Measurements from ENCODE around the gene SYP.

Gene SYP

DNA sequence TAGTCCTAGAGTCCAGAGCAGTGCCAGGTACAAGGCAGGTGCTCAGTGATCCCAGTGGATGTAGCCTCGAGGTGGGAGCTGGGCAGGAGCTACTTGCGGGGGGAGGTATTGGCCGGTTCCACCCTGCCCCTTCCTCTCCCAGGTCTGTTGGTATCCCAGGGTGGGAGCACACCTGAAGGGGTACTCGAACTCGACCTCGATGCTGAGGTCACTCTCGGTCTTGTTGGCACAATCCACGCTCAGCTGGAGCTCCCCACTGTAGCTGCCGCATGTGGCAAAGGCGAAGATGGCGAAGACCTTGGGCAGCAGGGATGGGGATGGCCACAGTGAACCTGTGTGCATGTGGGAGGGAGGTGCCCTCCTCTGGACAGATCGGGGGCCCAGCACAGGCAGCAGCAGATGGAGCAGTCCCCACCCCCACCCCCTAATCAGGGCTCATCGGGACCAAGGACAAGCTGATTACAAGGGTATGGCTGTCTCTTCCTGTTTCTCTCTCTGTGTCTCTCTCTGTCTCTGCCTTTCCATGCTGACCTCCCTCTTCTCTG lies 2.4 kb downstream of the SYP start:
- Histone ChIP-seq H3K79me2 (ENCODE audit: insufficient read depth, low read length) (no peaks in the 10 kb centered on the region), H3K36me3 (ENCODE audit: low read length) (no peaks in the 10 kb centered on the region), H3K9me3 (ENCODE audit: insufficient read depth, low read length) (no peaks in the 10 kb centered on the region), H2AFZ (ENCODE audit: low read depth, low read length, severe bottlenecking) (no peak overlapping the region), H3K9ac (ENCODE audit: low read length) (no peak overlapping the region), H3K4me2 (ENCODE audit: low read depth, low read length, poor library complexity, severe bottlenecking) (no peak overlapping the region), H3K27me3 (ENCODE audit: low read length) (no peaks in the 10 kb centered on the region), H3K4me3 (ENCODE audit: insufficient read depth, low read length, poor library complexity, severe bottlenecking) (no peak overlapping the region), H3K9me2 (replicated peaks; ENCODE audit: insufficient read depth, low read length) (no peaks in the 10 kb centered on the region), H3K27ac (ENCODE audit: low read depth, low read length) (no peak overlapping the region), H3F3A (ENCODE audit: insufficient read depth) (no peaks in the 10 kb centered on the region), H4K20me1 (ENCODE audit: low read depth, low read length) (no peaks in the 10 kb centered on the region)
- TF ChIP-seq, protein P1, sequence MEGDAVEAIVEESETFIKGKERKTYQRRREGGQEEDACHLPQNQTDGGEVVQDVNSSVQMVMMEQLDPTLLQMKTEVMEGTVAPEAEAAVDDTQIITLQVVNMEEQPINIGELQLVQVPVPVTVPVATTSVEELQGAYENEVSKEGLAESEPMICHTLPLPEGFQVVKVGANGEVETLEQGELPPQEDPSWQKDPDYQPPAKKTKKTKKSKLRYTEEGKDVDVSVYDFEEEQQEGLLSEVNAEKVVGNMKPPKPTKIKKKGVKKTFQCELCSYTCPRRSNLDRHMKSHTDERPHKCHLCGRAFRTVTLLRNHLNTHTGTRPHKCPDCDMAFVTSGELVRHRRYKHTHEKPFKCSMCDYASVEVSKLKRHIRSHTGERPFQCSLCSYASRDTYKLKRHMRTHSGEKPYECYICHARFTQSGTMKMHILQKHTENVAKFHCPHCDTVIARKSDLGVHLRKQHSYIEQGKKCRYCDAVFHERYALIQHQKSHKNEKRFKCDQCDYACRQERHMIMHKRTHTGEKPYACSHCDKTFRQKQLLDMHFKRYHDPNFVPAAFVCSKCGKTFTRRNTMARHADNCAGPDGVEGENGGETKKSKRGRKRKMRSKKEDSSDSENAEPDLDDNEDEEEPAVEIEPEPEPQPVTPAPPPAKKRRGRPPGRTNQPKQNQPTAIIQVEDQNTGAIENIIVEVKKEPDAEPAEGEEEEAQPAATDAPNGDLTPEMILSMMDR (IDR thresholded peaks at IDR 0.05; ENCODE audit: insufficient read depth, low read length, poor library complexity, severe bottlenecking), result no peak
- no peak for TF ChIP-seq EZH2phosphoT487 (conservative IDR thresholded peaks at IDR 0.05; ENCODE audit: low read length)

DNA sequence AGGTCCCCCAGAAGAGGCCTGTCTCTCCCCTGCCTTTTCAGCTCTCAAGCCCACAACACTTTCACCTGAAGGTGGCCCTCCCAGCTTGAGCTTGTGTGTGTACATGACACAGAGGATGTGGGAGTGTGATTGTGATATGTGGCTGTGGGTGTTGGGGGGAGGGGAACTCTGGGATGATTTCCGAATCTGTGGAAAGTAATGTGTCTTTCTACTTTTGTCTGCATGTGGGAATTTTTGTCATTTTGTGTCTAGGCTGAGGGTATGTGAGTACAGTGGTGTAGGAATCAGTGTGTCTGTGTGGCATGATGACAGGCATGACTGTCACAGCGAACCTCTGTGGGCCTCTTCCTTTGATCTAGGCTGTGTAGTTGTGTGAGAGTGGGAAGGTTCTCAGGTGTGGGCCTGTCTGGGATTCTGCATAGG lies 6.4 kb downstream of the SYP start:
- Histone ChIP-seq H2AFZ (ENCODE audit: low read depth, low read length, severe bottlenecking) (no peak overlapping the region), H3K79me2 (ENCODE audit: insufficient read depth, low read length) (no peaks in the 10 kb centered on the region), H3F3A (ENCODE audit: insufficient read depth) (peaks cover 9% of the 10 kb centered on the region; the same call in 1 of the 2 replicates), H3K36me3 (ENCODE audit: low read length) (no peaks in the 10 kb centered on the region), H3K4me2 (ENCODE audit: low read depth, low read length, poor library complexity, severe bottlenecking) (no peak overlapping the region), H4K20me1 (ENCODE audit: low read depth, low read length) (no peaks in the 10 kb centered on the region), H3K9me3 (ENCODE audit: insufficient read depth, low read length) (no peaks in the 10 kb centered on the region), H3K4me3 (ENCODE audit: insufficient read depth, low read length, poor library complexity, severe bottlenecking) (no peak overlapping the region), H3K27me3 (ENCODE audit: low read length) (no peaks in the 10 kb centered on the region), H3K27ac (ENCODE audit: low read depth, low read length) (no peak overlapping the region), H3K9ac (ENCODE audit: low read length) (no peak overlapping the region), H3K9me2 (replicated peaks; ENCODE audit: insufficient read depth, low read length) (no peaks in the 10 kb centered on the region)
- TF ChIP-seq EZH2phosphoT487 (conservative IDR thresholded peaks at IDR 0.05; ENCODE audit: low read length), result no peak
- TF ChIP-seq, protein P1 (IDR thresholded peaks at IDR 0.05; ENCODE audit: insufficient read depth, low read length, poor library complexity, severe bottlenecking), result no peak

DNA sequence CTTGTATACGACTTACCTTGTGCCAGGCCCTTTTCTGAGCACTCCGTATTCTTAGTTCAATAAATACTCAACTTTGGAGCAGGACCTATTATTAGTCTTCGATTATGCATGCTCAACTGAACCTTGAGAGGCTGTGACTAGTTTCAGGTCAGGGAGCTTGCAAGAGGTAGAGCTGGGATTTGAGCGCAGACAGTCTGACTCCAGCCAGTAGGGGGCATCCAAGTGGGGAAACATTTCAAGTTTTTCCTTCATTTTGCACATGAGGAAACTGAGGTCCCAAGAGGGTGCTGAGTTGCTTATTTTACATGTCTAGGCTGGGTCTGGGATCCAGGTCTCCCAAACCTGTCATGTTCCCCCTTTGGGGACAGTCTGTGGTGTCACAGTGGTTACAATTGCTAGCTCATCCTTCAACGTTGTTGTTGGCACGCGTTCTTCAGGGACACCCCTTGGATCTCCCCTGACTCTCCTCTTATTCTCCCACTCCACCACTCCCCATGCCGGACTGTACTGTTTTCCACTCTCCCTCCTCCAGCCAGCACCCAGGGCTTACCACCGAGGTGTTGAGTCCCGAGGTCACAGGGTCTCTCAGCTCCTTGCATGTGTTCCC lies 7.2 kb downstream of the SYP start:
- Histone ChIP-seq H3K27ac (ENCODE audit: low read depth, low read length) (no peak overlapping the region), H4K20me1 (ENCODE audit: low read depth, low read length) (no peaks in the 10 kb centered on the region), H3K4me3 (ENCODE audit: insufficient read depth, low read length, poor library complexity, severe bottlenecking) (no peak overlapping the region), H3K36me3 (ENCODE audit: low read length) (no peaks in the 10 kb centered on the region), H2AFZ (ENCODE audit: low read depth, low read length, severe bottlenecking) (no peak overlapping the region), H3K9ac (ENCODE audit: low read length) (no peak overlapping the region), H3K4me2 (ENCODE audit: low read depth, low read length, poor library complexity, severe bottlenecking) (no peak overlapping the region), H3K79me2 (ENCODE audit: insufficient read depth, low read length) (no peaks in the 10 kb centered on the region), H3K27me3 (ENCODE audit: low read length) (no peaks in the 10 kb centered on the region), H3K9me2 (replicated peaks; ENCODE audit: insufficient read depth, low read length) (no peaks in the 10 kb centered on the region), H3F3A (ENCODE audit: insufficient read depth) (peaks cover 9% of the 10 kb centered on the region; the same call in 1 of the 2 replicates), H3K9me3 (ENCODE audit: insufficient read depth, low read length) (no peaks in the 10 kb centered on the region)
- TF ChIP-seq EZH2phosphoT487 (conservative IDR thresholded peaks at IDR 0.05; ENCODE audit: low read length), result no peak
- TF ChIP-seq, protein P1 (IDR thresholded peaks at IDR 0.05; ENCODE audit: insufficient read depth, low read length, poor library complexity, severe bottlenecking), result peak; percentile 55

Data from SU-DHL-6 (cell line).